ENCODE results near the gene CCDC188.

DNA sequence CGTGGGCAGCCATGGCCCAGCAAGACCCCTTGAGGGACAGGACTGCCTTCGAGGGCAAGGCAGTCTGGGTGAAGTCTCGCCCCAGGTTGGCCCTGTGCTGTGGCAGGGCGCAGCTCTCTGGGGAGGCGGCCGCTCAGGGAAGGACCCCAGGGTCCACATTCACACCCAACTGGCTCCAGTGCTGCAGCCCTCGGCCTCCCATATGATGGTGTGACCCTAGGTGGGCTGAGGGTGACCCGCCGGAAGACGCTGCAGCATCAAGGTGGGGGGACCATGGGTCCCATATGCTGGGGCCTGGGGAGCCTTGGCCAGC, 28.0 kb upstream of the CCDC188 start:
- TF ChIP-seq, protein P1, sequence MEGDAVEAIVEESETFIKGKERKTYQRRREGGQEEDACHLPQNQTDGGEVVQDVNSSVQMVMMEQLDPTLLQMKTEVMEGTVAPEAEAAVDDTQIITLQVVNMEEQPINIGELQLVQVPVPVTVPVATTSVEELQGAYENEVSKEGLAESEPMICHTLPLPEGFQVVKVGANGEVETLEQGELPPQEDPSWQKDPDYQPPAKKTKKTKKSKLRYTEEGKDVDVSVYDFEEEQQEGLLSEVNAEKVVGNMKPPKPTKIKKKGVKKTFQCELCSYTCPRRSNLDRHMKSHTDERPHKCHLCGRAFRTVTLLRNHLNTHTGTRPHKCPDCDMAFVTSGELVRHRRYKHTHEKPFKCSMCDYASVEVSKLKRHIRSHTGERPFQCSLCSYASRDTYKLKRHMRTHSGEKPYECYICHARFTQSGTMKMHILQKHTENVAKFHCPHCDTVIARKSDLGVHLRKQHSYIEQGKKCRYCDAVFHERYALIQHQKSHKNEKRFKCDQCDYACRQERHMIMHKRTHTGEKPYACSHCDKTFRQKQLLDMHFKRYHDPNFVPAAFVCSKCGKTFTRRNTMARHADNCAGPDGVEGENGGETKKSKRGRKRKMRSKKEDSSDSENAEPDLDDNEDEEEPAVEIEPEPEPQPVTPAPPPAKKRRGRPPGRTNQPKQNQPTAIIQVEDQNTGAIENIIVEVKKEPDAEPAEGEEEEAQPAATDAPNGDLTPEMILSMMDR (conservative IDR thresholded peaks at IDR 0.05 in 1 of 2, IDR thresholded peaks at IDR 0.05 in 1 of 2; ENCODE audit: extremely low read depth in 1 of 2, insufficient read depth in 1 of 2, low read depth in 1 of 2, low read length in 2 of 2): no peak
- no peak for TF ChIP-seq EZH2 (IDR thresholded peaks at IDR 0.05; ENCODE audit: borderline replicate concordance, low read length)

Measured in mammary epithelial cell (primary cell).